Islet precursor cell (in vitro differentiated cells): ENCODE measurements around the gene VCP.
A peak's percentile ranks its signal among the peaks of the same experiment; 100 is the strongest.

Source experiments
- DNase-seq: peaks from one replicate; pipeline ENCODE4 v3.0.0-alpha.2; 2018

The VCP gene

GRCh38 chr9:35072461-35073278, at the start of gene VCP:
TSS of gene VCP (minus strand) at chr9:35072625. CDS start at chr9:35072353, 272 bp downstream.
- DNase-seq = peak; percentile 100

- peak; percentile 95 for DNase-seq
Measured at GRCh38 chr9:35116898-35117551, 44.6 kb upstream of the VCP start.

GRCh38 chr9:35116539-35116897, 44.1 kb upstream of the VCP start:
- no peak for DNase-seq

- DNase-seq = peak; percentile 100
Measured at GRCh38 chr9:35115680-35116538, 43.5 kb upstream of the VCP start, which contains the start of gene ATOSB. TSS of gene ATOSB (minus strand) at chr9:35115862. CDS start at chr9:35108274, 7,588 bp downstream.

- DNase-seq = peak; percentile 79
Measured at GRCh38 chr9:35114840-35115628, 42.6 kb upstream of the VCP start.

GRCh38 chr9:35114113-35114839, 41.9 kb upstream of the VCP start:
- DNase-seq = peak; percentile 100

GRCh38 chr9:35112257-35113020, 40.0 kb upstream of the VCP start:
- DNase-seq = no peak

- peak; percentile 100 for DNase-seq
Measured at GRCh38 chr9:35111001-35111933, 38.8 kb upstream of the VCP start.

- DNase-seq = peak; percentile 72
Measured at GRCh38 chr9:35110327-35110761, 37.9 kb upstream of the VCP start.

GRCh38 chr9:35108946-35109575, 36.6 kb upstream of the VCP start:
- DNase-seq = peak; percentile 28

GRCh38 chr9:35108461-35108860, 36.0 kb upstream of the VCP start:
- peak; percentile 28 for DNase-seq

- DNase-seq = peak; percentile 37
Measured at GRCh38 chr9:35107297-35108290, 35.2 kb upstream of the VCP start.

- peak; percentile 22 for DNase-seq
Measured at GRCh38 chr9:35106343-35106730, 33.9 kb upstream of the VCP start.

GRCh38 chr9:35105571-35106342, 33.3 kb upstream of the VCP start:
- peak; percentile 31 for DNase-seq

- peak; percentile 31 for DNase-seq
Measured at GRCh38 chr9:35105126-35105525, 32.7 kb upstream of the VCP start.

GRCh38 chr9:35104586-35104985, 32.2 kb upstream of the VCP start:
- DNase-seq = no peak

GRCh38 chr9:35103660-35104191, 31.3 kb upstream of the VCP start:
- DNase-seq = no peak
